Measurements from ENCODE around the gene TMEM52.
A peak's percentile ranks its signal among the peaks of the same experiment; 100 is the strongest.

Gene TMEM52

DNA sequence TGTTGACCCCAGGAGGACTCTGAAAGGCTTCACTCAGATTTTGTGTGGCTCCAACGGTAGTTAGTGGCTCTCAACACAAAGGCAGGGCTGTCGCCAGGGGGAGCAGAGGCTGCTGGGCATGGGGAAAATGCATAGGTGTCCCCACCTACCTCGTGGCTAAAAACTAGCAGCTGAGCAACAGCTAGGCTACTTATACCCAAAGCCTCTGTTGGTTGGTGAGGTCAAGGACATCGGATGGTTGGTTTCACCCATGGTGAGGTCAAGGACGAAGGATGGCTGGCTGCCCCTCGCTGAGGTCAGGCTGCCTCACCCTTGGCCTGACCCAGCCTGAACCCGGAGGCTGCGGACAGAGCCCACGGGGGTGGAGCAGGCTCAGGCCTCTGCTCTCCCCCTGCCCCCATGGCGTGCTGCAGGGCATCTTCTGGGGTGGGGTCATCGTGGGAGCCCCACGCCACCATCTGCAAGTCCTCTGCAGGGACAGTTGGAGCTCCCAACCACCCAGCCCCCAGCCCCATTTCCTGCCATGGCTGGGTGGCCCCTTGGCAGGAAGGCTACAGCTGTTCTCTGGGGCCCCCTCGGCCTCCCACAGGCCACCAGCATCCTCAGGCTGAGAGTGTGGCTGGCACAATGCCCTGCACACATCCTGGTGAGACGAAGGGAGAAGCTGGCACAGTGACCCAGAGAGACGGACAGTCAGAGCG lies 19.7 kb downstream of the TMEM52 start:
- Histone ChIP-seq H3K4me1 (ENCODE audit: control insufficient read depth, insufficient read depth, low read length) (no peaks in the 10 kb centered on the region), H3K27ac (ENCODE audit: low read depth, low read length) (no peak overlapping the region), H3K36me3 (ENCODE audit: control insufficient read depth, insufficient read depth, low read length) (no peaks in the 10 kb centered on the region), H3K9ac (ENCODE audit: low read length) (no peak overlapping the region), H3K4me3 (ENCODE audit: low read length) (no peak overlapping the region), H3K27me3 (ENCODE audit: control insufficient read depth, insufficient read depth, low read length) (peaks cover 2% of the 10 kb centered on the region)

DNA sequence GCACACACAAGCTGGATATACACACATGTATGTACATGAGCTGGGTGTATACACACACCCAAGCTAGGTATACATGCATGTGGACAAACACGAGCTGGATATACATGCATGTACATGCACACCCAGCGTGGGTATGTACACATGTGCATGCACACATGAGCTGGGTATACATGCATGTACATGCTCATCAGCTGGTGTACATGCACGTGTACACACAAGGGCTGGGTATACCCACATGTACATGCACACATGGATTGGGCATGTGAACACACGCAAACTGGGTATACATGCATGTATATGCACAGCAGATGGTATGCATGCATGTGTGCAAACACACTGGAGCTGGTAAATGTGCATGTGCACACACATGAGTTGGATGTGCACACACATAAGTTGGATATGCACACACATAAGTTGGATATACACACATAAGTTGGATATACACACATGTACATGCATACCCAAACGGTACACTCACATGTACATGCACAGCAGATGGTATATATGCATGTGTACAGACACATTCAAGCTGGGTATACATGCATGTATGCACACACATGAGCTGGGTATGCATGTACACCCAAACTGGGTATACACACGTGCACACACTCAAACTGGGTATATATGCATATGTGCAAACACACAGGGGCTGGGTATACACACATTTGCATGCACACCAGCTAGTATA lies 20.7 kb downstream of the TMEM52 start:
- Histone ChIP-seq H3K4me1 (ENCODE audit: control insufficient read depth, insufficient read depth, low read length) (no peaks in the 10 kb centered on the region), H3K36me3 (ENCODE audit: control insufficient read depth, insufficient read depth, low read length) (no peaks in the 10 kb centered on the region), H3K27me3 (ENCODE audit: control insufficient read depth, insufficient read depth, low read length) (peaks cover 2% of the 10 kb centered on the region), H3K9ac (ENCODE audit: low read length) (no peak overlapping the region), H3K4me3 (ENCODE audit: low read length) (no peak overlapping the region), H3K27ac (ENCODE audit: low read depth, low read length) (no peak overlapping the region)

DNA sequence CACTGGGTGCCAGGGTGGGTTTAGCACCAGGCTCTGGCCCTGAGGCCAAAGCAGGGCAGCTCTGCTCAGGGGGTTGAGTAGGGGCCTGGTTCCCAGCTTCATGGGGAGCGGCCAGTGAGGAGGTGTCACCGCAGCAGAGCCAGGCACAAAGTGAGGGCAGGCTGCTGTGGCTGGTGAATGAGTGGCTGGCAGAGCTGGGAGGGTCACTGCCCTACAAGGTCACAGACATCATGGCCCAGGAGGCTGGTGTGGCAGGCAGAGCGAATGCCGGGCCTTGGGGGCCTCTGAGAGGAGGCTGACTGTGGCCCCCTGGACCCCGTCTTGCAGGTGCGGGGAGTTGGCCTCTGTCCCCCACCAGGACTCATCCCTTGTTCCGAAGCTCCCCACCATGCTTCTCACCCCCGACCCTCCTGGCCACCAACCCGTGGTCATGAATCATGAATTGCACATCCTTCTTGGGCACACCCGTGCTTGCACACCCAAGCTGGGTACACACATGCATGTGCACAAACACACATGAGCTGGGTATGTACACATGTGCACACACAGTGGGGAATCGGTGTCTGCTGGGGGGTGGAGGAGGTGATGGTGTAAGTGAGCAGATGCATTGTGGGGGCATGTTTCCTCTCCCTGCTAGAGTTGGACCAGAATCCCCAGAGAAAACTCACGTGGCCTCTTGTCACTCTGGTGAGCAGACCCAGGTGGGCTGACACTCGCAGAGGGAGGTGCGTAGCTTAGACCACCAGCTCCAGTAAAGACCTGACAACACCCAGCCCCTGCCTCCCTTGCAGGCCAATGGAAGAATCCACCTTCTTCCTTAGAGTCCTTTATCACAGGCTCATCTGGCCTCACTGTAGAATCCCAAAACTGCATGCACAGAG lies 23.4 kb downstream of the TMEM52 start:
- Histone ChIP-seq H3K4me1 (ENCODE audit: control insufficient read depth, insufficient read depth, low read length) (peaks cover 11% of the 10 kb centered on the region), H3K4me3 (ENCODE audit: low read length) (no peak overlapping the region), H3K27me3 (ENCODE audit: control insufficient read depth, insufficient read depth, low read length) (peaks cover 2% of the 10 kb centered on the region), H3K27ac (ENCODE audit: low read depth, low read length) (no peak overlapping the region), H3K36me3 (ENCODE audit: control insufficient read depth, insufficient read depth, low read length) (no peaks in the 10 kb centered on the region), H3K9ac (ENCODE audit: low read length) (no peak overlapping the region)

DNA sequence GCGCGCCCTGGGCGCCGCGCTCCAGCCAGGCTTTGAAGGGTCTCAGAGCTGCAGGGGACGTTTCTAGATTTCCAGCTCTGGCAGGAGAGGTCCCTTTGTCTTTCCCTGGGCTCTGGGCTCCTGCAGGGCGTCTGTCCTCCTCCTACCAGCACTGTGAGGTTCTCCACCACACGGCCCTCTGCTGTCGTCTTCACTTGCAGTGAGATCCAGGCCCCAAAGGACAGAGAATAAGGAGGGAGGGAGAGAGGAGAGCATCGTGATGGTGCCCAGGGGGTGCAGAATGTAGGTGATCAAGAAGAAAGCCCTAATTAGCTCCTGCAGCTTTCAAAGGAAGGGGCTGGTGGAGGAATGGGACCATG lies 24.0 kb downstream of the TMEM52 start:
- Histone ChIP-seq H3K9ac (ENCODE audit: low read length) (no peak overlapping the region), H3K27me3 (ENCODE audit: control insufficient read depth, insufficient read depth, low read length) (peaks cover 2% of the 10 kb centered on the region), H3K36me3 (ENCODE audit: control insufficient read depth, insufficient read depth, low read length) (no peaks in the 10 kb centered on the region), H3K4me3 (ENCODE audit: low read length) (peak overlapping the region; percentile 40), H3K27ac (ENCODE audit: low read depth, low read length) (no peak overlapping the region), H3K4me1 (ENCODE audit: control insufficient read depth, insufficient read depth, low read length) (peaks cover 11% of the 10 kb centered on the region)

DNA sequence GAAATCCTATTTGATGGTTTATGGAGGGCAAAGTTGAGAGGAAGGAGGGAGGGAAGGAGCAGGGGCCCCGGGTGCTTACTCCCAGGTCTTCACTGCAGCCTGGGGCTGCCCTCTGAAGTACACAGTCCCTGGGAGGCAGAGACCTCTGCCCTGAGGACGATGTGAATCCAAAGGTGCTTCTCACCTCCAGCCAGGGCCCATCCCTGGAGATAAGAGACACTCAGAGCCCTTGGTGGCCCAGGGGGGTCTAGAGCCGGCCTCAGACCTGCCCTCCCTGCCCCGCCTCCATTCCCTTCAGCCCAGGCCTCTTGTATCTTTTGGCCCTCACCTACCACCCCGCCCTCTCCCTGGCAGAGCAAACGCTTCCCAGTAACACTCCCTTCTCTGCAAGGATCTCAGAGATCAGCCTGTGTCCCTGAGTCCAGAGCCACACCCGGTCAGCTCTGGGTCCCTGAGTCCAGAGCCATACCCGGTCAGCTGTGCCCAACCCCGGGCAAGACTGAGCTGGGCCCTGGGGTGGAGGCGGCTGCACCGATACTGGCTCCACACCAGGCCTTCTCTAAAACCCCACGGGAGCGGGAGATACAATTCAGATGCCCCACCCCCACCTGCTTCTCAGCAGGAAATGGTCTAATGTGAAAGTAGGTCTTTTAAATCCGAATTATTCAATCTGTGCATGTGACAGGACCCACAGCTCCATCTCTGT lies 24.6 kb downstream of the TMEM52 start:
- no peaks in the 10 kb centered on the region for H3K36me3 ChIP-seq (ENCODE audit: control insufficient read depth, insufficient read depth, low read length)
- no peak overlapping the region for H3K27ac ChIP-seq (ENCODE audit: low read depth, low read length)
- H3K27me3 ChIP-seq (ENCODE audit: control insufficient read depth, insufficient read depth, low read length), result peaks cover 2% of the 10 kb centered on the region
- no peak overlapping the region for H3K9ac ChIP-seq (ENCODE audit: low read length)
- H3K4me3 ChIP-seq (ENCODE audit: low read length), result peak overlapping the region; percentile 40
- H3K4me1 ChIP-seq (ENCODE audit: control insufficient read depth, insufficient read depth, low read length), result peaks cover 11% of the 10 kb centered on the region

DNA sequence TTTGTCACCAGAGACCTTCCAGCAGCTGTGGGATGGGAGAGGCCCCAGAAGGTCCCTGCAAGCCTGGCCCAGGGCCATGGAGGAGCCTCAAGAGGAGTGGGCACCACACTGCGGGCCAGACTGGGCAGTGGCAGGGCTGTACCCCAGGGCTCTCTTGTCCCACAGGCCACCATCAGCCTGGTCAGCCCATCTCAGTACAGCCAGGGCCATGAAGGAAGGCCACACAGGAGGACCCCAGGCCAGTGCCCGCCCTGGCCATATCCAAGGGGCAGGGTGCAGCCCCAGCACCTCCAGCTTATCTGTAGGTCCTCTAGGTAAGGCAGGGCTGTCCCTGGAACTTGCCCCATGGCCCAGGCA lies 25.1 kb downstream of the TMEM52 start:
- Histone ChIP-seq H3K4me1 (ENCODE audit: control insufficient read depth, insufficient read depth, low read length) (peaks cover 15% of the 10 kb centered on the region), H3K27ac (ENCODE audit: low read depth, low read length) (no peak overlapping the region), H3K4me3 (ENCODE audit: low read length) (no peak overlapping the region), H3K36me3 (ENCODE audit: control insufficient read depth, insufficient read depth, low read length) (no peaks in the 10 kb centered on the region), H3K27me3 (ENCODE audit: control insufficient read depth, insufficient read depth, low read length) (peaks cover 2% of the 10 kb centered on the region), H3K9ac (ENCODE audit: low read length) (no peak overlapping the region)

DNA sequence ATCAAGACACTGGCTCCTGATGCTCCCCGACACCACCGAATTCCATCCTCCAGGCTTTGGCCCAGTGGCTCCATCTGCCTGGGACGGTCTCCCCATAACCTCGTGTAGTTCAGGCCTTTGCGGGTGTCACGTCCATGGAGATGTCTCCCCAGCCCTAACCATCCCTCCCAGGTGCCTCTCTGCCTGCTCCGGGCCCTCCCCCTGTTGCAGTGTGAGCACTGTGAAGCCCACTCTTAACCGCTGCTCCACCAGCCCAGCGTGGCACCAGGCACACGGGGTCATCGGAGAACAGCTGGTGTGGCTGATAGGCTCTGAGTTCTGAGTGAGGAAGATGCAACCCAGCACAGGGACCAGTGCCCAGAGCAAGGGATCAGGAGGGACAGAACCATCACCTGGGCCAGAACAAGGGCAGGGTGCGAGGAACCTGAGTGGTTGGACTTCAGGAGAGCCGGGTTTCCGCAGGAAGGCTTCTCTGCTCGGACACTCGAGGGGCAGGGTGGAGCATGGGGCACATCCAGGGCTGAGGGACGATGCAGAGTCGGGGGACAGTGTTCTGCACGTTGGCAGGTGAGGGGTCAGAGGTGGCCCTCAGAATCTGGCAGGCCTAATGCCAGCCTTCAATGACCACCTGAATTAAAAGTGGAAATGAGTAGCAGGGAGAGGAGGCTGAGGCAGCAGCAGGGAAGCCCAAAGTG lies 25.6 kb downstream of the TMEM52 start:
- H3K27me3 ChIP-seq (ENCODE audit: control insufficient read depth, insufficient read depth, low read length), result peaks cover 2% of the 10 kb centered on the region
- no peaks in the 10 kb centered on the region for H3K36me3 ChIP-seq (ENCODE audit: control insufficient read depth, insufficient read depth, low read length)
- H3K4me3 ChIP-seq (ENCODE audit: low read length), result no peak overlapping the region
- H3K27ac ChIP-seq (ENCODE audit: low read depth, low read length), result no peak overlapping the region
- H3K4me1 ChIP-seq (ENCODE audit: control insufficient read depth, insufficient read depth, low read length), result peaks cover 19% of the 10 kb centered on the region
- no peak overlapping the region for H3K9ac ChIP-seq (ENCODE audit: low read length)

DNA sequence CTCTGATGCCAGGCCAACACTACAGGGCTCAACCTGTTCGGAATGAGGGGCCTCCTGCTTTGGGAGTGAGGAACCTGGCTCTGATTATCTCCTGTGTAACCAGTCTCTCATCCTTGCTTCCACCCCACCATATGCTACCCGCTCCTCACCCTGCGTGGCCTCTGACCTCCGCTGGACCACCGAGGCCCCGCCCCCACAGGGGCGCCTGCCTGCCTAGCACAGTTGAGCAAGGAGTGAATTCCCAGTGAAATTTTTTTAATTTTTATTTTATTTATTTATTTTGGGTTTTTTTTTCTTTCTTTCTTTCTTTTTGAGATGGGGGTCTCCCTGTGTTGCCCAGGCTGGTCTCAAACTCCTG lies 26.3 kb downstream of the TMEM52 start:
- H3K9ac ChIP-seq (ENCODE audit: low read length), result no peak overlapping the region
- peaks cover 23% of the 10 kb centered on the region for H3K4me1 ChIP-seq (ENCODE audit: control insufficient read depth, insufficient read depth, low read length)
- H3K27ac ChIP-seq (ENCODE audit: low read depth, low read length), result no peak overlapping the region
- H3K36me3 ChIP-seq (ENCODE audit: control insufficient read depth, insufficient read depth, low read length), result no peaks in the 10 kb centered on the region
- H3K4me3 ChIP-seq (ENCODE audit: low read length), result peak overlapping the region; percentile 95
- H3K27me3 ChIP-seq (ENCODE audit: control insufficient read depth, insufficient read depth, low read length), result peaks cover 2% of the 10 kb centered on the region

DNA sequence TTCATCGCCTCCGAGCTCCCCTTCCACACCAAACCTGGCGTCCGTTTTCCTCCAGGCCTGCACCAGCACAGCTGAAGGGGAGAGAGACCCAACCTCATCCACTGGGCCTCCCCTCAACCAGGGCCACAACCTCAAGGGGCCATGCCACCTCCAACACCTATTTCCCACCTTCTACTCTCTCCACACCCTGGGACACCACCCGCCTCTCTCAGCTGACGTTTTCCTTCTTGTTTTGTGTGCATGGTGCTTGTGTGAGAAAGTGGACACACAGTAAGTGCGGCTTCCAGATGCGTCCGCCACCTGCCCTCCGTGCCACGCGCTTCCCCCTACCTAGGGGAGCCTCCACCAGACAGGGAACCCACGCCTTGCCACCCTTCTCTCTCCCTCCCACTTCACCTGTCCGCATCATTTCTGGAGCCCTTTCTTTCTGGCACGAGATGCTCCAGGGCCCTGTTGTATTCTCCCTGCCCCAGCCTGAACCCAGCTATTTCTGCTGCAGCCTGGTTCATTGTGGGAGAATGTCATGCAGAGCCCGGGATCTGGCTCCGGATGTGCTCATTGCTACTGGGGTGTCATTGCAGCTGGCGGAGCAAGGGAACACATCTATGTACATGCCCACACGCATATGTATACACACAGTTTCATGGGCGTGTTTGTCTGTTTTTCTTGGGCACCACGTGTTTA lies 26.9 kb downstream of the TMEM52 start:
- Histone ChIP-seq H3K4me3 (ENCODE audit: low read length) (peak overlapping the region; percentile 95), H3K4me1 (ENCODE audit: control insufficient read depth, insufficient read depth, low read length) (peaks cover 26% of the 10 kb centered on the region), H3K9ac (ENCODE audit: low read length) (peak overlapping the region; percentile 98), H3K27ac (ENCODE audit: low read depth, low read length) (peak overlapping the region; percentile 85), H3K36me3 (ENCODE audit: control insufficient read depth, insufficient read depth, low read length) (no peaks in the 10 kb centered on the region), H3K27me3 (ENCODE audit: control insufficient read depth, insufficient read depth, low read length) (peaks cover 2% of the 10 kb centered on the region)

DNA sequence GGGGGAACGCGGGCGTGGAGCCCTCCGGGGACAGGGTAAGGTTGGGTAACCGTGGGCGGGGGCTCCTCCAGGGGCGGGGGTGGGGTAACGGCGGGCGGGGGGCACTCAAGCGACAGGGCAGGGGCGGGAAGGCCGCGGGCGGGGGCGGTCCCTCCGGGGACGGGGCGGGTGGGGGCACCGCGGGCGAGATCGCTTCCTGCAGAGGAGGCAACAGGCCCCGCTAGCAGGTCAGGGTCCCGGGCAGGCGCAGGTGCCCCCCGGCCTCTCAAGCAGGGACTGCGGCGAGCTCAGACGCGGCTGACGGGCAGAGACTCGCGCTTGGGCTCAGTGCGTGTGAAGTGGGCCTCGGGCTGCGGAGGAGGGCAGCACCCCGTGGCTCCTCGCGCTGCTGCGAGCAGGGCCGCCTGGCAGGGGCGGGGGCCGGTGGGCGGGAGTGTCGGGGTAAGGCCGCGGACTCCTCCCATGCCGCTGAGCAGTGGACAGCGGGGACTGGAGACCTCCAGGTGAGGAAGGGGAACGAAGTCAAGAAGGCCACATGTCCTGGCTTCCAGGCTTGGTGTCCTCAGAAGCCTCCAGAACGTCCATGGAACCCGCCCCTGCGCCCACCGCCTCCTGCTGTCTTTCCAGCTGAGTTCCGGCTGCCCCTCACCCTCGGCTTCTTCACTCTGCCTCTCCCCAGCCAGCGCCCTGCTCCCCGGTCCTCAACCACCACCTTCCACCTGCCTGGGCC lies 27.6 kb downstream of the TMEM52 start:
- no peaks in the 10 kb centered on the region for H3K36me3 ChIP-seq (ENCODE audit: control insufficient read depth, insufficient read depth, low read length)
- H3K4me3 ChIP-seq (ENCODE audit: low read length), result peak overlapping the region; percentile 95
- H3K27ac ChIP-seq (ENCODE audit: low read depth, low read length), result peak overlapping the region; percentile 93
- H3K4me1 ChIP-seq (ENCODE audit: control insufficient read depth, insufficient read depth, low read length), result peaks cover 26% of the 10 kb centered on the region
- H3K27me3 ChIP-seq (ENCODE audit: control insufficient read depth, insufficient read depth, low read length), result peaks cover 2% of the 10 kb centered on the region
- peak overlapping the region; percentile 98 for H3K9ac ChIP-seq (ENCODE audit: low read length)

Measured in rectal smooth muscle tissue (tissue), 1 donor.